Heart left ventricle (tissue), 13 donors: ENCODE results near the gene EWSR1.

Experiments
- CTCF ChIP-seq, 12 donors: fragments of 200-600 bp; sonication (generic) in 4 of 12; IDR thresholded peaks; one replicate each; pipeline versions ENCODE4 v1.5.0 to v1.8.0; 2018 to 2022; ENCODE audit warnings: antibody characterized with exemption in 12 of 12, mild to moderate bottlenecking in 5 of 12
- POLR2A ChIP-seq, 2 donors: fragments of 450-650 bp; IDR thresholded peaks; one replicate each; pipeline ENCODE4 v1.6.1; 2017; ENCODE audit warnings: antibody characterized with exemption in 2 of 2, mild to moderate bottlenecking in 2 of 2, moderate library complexity in 2 of 2
- donor health status: ischemic (EF 13 %, LVEDD 7.1; RV severe dilation, severe dysfunction).
- donor health status: DM: no; HTN: yes; CAD: no.
- donor health status: DM: no; HTN: no; CAD: no.
- donor health status: ischemic (EF 25% LVEDD 6.9; RV normal size, moderate dysfunction).
- donor health status: ischemic (EF 25% LVEDD 5.7; RV mildly dilated, moderate dysfunction).
- donor health status: ischemic (EF 35%, LVEDD 5.7; RV mildly dilated, moderate dysfunction).
- donor health status: nonischemic (EF 11% LVEDD 7.7; RV severe dilation, severe dysfunction).
- donor health status: DM: yes; HTN: yes; CAD: no.
- donor health status: PGD.
- donor health status: ischemic (EF 29% LVEDD 5.4; RV normal size, mild dysfunction).
- donor health status: nonischemic (EF 23%, LVEDD 6.1; RV moderate dilation, normal function).

- TF ChIP-seq CTCF (IDR thresholded peaks at IDR 0.05) (no peak), POLR2A (IDR thresholded peaks at IDR 0.05) (no peak)
These were observed 34.7 kb upstream of the EWSR1 start for GRCh38 chr22:29233277-29233877.
